ENCODE measurements around the gene SPOPL. TPM values are rescaled to one million over a fixed set of nuclear protein-coding genes. Genes with fewer than 3 reads are reported as not detected.

The SPOPL gene
- total and polyA plus RNA-seq, 2 donors (not counting 1 experiment from before 2014, with no cell fraction given): 11.5 to 15.2 TPM

DNA sequence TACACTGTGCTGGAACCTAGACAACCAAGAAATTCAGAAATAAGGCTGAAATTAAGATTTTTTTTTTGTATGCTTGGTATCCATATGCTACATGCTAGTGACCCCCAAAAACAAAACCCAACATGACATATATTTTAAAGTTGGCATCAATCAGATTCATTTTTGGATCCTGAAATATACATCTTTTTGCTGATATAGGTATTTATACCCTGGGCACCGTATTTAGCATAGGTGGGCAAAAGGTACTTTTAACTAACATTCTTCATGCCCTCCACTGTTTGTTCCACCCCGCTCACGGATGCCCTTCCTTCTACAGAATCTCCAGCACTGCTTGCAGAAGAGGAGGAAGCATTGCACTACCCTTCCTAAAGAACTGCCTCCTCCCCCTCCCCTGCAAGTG is 52.6 kb downstream of the SPOPL start:
- no peak overlapping the region for H2AFZ ChIP-seq (ENCODE audit: low read length)
- H3K4me1 ChIP-seq (ENCODE audit: control insufficient read depth, extremely low read depth, insufficient read depth, low read length): no peaks in the 10 kb centered on the region
- H4K20me1 ChIP-seq (ENCODE audit: control insufficient read depth, extremely low read depth, insufficient read depth, low read length): no peaks in the 10 kb centered on the region
- H3K4me3 ChIP-seq (replicated peaks in 1 of 4; ENCODE audit: control extremely low read depth in 1 of 4, insufficient read depth in 1 of 4, low read depth in 3 of 4, low read length in 4 of 4): no peak overlapping the region
- DNase-seq (ENCODE audit: low read depth in 2 of 2): no peak
- no peaks in the 10 kb centered on the region for H3K27me3 ChIP-seq (ENCODE audit: control insufficient read depth, insufficient read depth, low read length)
- TF ChIP-seq, protein P1, sequence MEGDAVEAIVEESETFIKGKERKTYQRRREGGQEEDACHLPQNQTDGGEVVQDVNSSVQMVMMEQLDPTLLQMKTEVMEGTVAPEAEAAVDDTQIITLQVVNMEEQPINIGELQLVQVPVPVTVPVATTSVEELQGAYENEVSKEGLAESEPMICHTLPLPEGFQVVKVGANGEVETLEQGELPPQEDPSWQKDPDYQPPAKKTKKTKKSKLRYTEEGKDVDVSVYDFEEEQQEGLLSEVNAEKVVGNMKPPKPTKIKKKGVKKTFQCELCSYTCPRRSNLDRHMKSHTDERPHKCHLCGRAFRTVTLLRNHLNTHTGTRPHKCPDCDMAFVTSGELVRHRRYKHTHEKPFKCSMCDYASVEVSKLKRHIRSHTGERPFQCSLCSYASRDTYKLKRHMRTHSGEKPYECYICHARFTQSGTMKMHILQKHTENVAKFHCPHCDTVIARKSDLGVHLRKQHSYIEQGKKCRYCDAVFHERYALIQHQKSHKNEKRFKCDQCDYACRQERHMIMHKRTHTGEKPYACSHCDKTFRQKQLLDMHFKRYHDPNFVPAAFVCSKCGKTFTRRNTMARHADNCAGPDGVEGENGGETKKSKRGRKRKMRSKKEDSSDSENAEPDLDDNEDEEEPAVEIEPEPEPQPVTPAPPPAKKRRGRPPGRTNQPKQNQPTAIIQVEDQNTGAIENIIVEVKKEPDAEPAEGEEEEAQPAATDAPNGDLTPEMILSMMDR (conservative IDR thresholded peaks at IDR 0.05 in 1 of 2, IDR thresholded peaks at IDR 0.05 in 1 of 2; ENCODE audit: low read depth in 1 of 2, low read length in 2 of 2): no peak
- no peaks in the 10 kb centered on the region for H3K9me3 ChIP-seq (ENCODE audit: control insufficient read depth, insufficient read depth, low read depth, low read length)
- H3K36me3 ChIP-seq (ENCODE audit: control insufficient read depth, insufficient read depth, low read length): no peaks in the 10 kb centered on the region
- no peak overlapping the region for H3K27ac ChIP-seq (ENCODE audit: insufficient read depth, low read length)
- H3K9ac ChIP-seq (ENCODE audit: insufficient read depth, low read length): no peak overlapping the region
- H3K4me2 ChIP-seq (ENCODE audit: extremely low read depth, insufficient read depth, low read length): no peak overlapping the region
- H3K79me2 ChIP-seq (ENCODE audit: control insufficient read depth, insufficient read depth, low read length): no peaks in the 10 kb centered on the region

DNA sequence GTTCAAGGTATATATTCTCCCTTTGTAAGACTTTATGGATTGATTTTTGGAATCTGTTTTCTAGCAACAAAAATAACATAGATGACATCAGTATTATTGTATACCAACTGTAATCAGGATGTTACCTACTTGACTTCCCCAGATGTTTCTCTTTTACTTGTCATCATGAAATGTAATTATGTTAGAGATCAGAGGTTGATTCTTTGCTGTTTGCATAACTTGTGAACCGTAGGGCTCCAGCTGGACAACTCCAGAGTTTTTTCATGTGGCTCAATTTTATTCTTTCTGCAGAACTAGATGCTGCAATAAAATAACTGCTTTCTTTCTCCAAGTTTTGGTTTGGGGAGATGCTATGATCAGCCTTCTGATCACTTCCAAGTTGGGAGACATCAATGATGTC is 58.1 kb downstream of the SPOPL start:
- Histone ChIP-seq H2AFZ (ENCODE audit: low read length) (no peak overlapping the region), H3K4me3 (replicated peaks in 1 of 4; ENCODE audit: control extremely low read depth in 1 of 4, insufficient read depth in 1 of 4, low read depth in 3 of 4, low read length in 4 of 4) (no peak overlapping the region), H3K79me2 (ENCODE audit: control insufficient read depth, insufficient read depth, low read length) (no peaks in the 10 kb centered on the region), H3K4me1 (ENCODE audit: control insufficient read depth, extremely low read depth, insufficient read depth, low read length) (no peaks in the 10 kb centered on the region), H3K36me3 (ENCODE audit: control insufficient read depth, insufficient read depth, low read length) (no peaks in the 10 kb centered on the region), H4K20me1 (ENCODE audit: control insufficient read depth, extremely low read depth, insufficient read depth, low read length) (no peaks in the 10 kb centered on the region), H3K9ac (ENCODE audit: insufficient read depth, low read length) (no peak overlapping the region), H3K27ac (ENCODE audit: insufficient read depth, low read length) (no peak overlapping the region), H3K27me3 (ENCODE audit: control insufficient read depth, insufficient read depth, low read length) (no peaks in the 10 kb centered on the region), H3K9me3 (ENCODE audit: control insufficient read depth, insufficient read depth, low read depth, low read length) (no peaks in the 10 kb centered on the region), H3K4me2 (ENCODE audit: extremely low read depth, insufficient read depth, low read length) (no peak overlapping the region)
- TF ChIP-seq EZH2 (IDR thresholded peaks at IDR 0.05; ENCODE audit: low read length, missing control alignments): no peak
- TF ChIP-seq, protein P1 (conservative IDR thresholded peaks at IDR 0.05 in 1 of 2, IDR thresholded peaks at IDR 0.05 in 1 of 2; ENCODE audit: low read depth in 1 of 2, low read length in 2 of 2): no peak
- peak in 1 of 2 donors; percentile 22 for DNase-seq (ENCODE audit: low read depth in 2 of 2)

DNA sequence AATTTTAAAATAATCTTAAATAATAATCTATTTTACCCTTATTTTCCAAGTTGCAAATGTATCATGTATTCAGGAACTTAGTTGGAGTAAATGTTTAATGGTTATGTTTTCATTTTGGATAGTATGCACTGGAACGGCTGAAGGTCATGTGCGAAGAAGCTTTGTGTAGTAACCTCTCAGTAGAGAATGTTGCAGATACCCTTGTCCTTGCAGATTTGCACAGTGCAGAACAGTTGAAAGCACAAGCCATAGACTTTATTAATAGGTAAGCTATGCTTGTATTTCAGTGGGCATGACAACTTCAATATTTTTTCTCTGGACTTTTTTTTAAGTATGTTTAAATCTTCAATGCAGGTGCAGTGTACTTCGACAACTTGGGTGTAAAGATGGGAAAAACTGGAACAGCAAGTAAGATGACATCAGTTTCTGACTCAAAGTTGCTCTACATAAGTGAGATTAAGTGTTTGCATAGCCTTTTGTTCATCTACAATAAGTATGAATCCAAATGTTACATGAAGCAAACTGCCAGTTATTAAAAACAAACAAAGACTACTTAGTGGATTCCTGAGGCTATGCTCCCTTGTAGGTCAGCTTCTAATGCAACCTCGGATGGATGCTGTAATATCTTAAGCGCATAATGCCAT is 63.1 kb downstream of the SPOPL start:
- H3K79me2 ChIP-seq (ENCODE audit: control insufficient read depth, insufficient read depth, low read length): no peaks in the 10 kb centered on the region
- peak; percentile 1 to 33 for DNase-seq (ENCODE audit: low read depth in 2 of 2)
- no peaks in the 10 kb centered on the region for H3K4me1 ChIP-seq (ENCODE audit: control insufficient read depth, extremely low read depth, insufficient read depth, low read length)

More for the DNA sequence above, 63.1 kb downstream of the SPOPL start:
- Histone ChIP-seq H3K27ac (ENCODE audit: insufficient read depth, low read length) (no peak overlapping the region), H3K27me3 (ENCODE audit: control insufficient read depth, insufficient read depth, low read length) (no peaks in the 10 kb centered on the region), H3K9ac (ENCODE audit: insufficient read depth, low read length) (no peak overlapping the region), H3K4me2 (ENCODE audit: extremely low read depth, insufficient read depth, low read length) (no peak overlapping the region), H3K4me3 (replicated peaks in 1 of 4; ENCODE audit: control extremely low read depth in 1 of 4, insufficient read depth in 1 of 4, low read depth in 3 of 4, low read length in 4 of 4) (no peak overlapping the region), H3K9me3 (ENCODE audit: control insufficient read depth, insufficient read depth, low read depth, low read length) (no peaks in the 10 kb centered on the region), H3K36me3 (ENCODE audit: control insufficient read depth, insufficient read depth, low read length) (no peaks in the 10 kb centered on the region), H2AFZ (ENCODE audit: low read length) (no peak overlapping the region), H4K20me1 (ENCODE audit: control insufficient read depth, extremely low read depth, insufficient read depth, low read length) (no peaks in the 10 kb centered on the region)
- TF ChIP-seq, protein P1 (conservative IDR thresholded peaks at IDR 0.05 in 1 of 2, IDR thresholded peaks at IDR 0.05 in 1 of 2; ENCODE audit: low read depth in 1 of 2, low read length in 2 of 2): no peak
- no peak for TF ChIP-seq EZH2 (IDR thresholded peaks at IDR 0.05; ENCODE audit: low read length, missing control alignments)

All from fibroblast of lung (primary cell).